Measurements from ENCODE around the gene RAPGEFL1. TPM values are rescaled to one million over a fixed set of nuclear protein-coding genes. Genes with fewer than 3 reads are reported as not detected.

Gene RAPGEFL1
- total RNA-seq, 1 experiment from 2014 or later = 23.6 TPM

DNA sequence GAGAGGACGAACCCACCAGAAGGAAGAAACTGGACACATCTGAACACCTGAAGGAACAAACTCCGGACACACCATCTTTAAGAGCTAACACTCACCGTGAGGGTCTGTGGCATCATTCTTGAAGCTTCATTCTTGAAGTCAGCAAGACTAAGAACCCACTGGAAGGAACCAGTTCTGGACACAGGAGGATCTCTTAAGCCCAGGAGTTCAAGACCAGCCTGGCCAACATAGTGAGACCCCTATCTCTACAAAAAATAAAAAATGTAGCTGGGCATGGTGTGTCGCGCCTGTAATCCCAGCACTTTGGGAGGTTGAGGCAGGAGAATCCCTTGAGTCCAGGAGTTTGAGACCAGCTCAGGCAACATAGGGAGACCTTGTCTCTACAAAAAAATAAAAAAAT, 21.3 kb downstream of the RAPGEFL1 start:
- H3K23ac ChIP-seq (ENCODE audit: insufficient read length, low read depth, low read length) = no peak overlapping the region
- no peak overlapping the region; a peak in 1 of 7 replicates for H3K27ac Mint-ChIP-seq
- H3K27me3 ChIP-seq (ENCODE audit: insufficient read depth, low read length) = no peaks in the 10 kb centered on the region
- no peak overlapping the region for H2BK5ac ChIP-seq (ENCODE audit: insufficient read length, low read length)
- no peak overlapping the region for H4K5ac ChIP-seq (ENCODE audit: insufficient read length, low read depth, low read length)
- H3K27me3 Mint-ChIP-seq (ENCODE audit: low read depth) = peaks cover 7% of the 10 kb centered on the region
- no peak overlapping the region for H2BK120ac ChIP-seq (ENCODE audit: low read depth, low read length, poor library complexity, severe bottlenecking)
- H3K18ac ChIP-seq (ENCODE audit: insufficient read length, low read depth, low read length) = no peak overlapping the region
- no peak overlapping the region for H2BK12ac ChIP-seq (ENCODE audit: insufficient read length, low read depth, low read length)
- no peak overlapping the region for H3K4me3 Mint-ChIP-seq
- no peak overlapping the region for H2AK5ac ChIP-seq (ENCODE audit: insufficient read length, low read length)
- DNase-seq = no peak
- WGBS (ENCODE audit: extremely low coverage, insufficient read length, low lambda C conversion rate) = no CpG with 5 or more reads among the region's 5 CpGs
- no peak overlapping the region for H3K56ac ChIP-seq (ENCODE audit: insufficient read length, low read depth, low read length)
- no peak overlapping the region for H3K27ac ChIP-seq (ENCODE audit: insufficient read length, low read depth, low read length)
- H3T11ph ChIP-seq (ENCODE audit: low read length) = no peak overlapping the region
- no peaks in the 10 kb centered on the region for H4K20me1 ChIP-seq (ENCODE audit: control insufficient read depth, insufficient read depth, insufficient read length)
- H2AFZ ChIP-seq (ENCODE audit: low read length) = no peak overlapping the region
- H3K9ac ChIP-seq (ENCODE audit: extremely low read depth, insufficient read length, low read length) = no peak overlapping the region
- no peak overlapping the region for H4K8ac ChIP-seq (replicated peaks; ENCODE audit: insufficient read length, low read depth, low read length)
- H3K4me1 Mint-ChIP-seq = peaks cover 3 to 14% of the 10 kb centered on the region in 2 experiments
- no peak overlapping the region for H4K91ac ChIP-seq (ENCODE audit: insufficient read length, low read depth, low read length)
- H3K9me3 Mint-ChIP-seq = no peaks in the 10 kb centered on the region
- no peaks in the 10 kb centered on the region for H3K9me3 ChIP-seq (ENCODE audit: control insufficient read depth, low read depth, low read length)
- H2BK15ac ChIP-seq (ENCODE audit: low read depth, low read length) = no peak overlapping the region
- H3K4me2 ChIP-seq (ENCODE audit: insufficient read depth, insufficient read length, low read length) = no peak overlapping the region
- no peak overlapping the region for H3K4ac ChIP-seq (ENCODE audit: low read depth, low read length)
- H2BK20ac ChIP-seq (ENCODE audit: low read depth, low read length, poor library complexity, severe bottlenecking) = no peak overlapping the region
- peaks cover 0 to 5% (median 4%) of the 10 kb centered on the region in 3 experiments; a peak in 5 of 7 replicates for H3K36me3 Mint-ChIP-seq (ENCODE audit: insufficient read depth in 1 of 3, low read depth in 3 of 3)
- no peaks in the 10 kb centered on the region for H3K79me2 ChIP-seq (ENCODE audit: insufficient read depth, low read length)
- no peaks in the 10 kb centered on the region for H3K79me1 ChIP-seq (ENCODE audit: insufficient read depth, low read depth, low read length, poor library complexity, severe bottlenecking)
- TF ChIP-seq, protein P1, sequence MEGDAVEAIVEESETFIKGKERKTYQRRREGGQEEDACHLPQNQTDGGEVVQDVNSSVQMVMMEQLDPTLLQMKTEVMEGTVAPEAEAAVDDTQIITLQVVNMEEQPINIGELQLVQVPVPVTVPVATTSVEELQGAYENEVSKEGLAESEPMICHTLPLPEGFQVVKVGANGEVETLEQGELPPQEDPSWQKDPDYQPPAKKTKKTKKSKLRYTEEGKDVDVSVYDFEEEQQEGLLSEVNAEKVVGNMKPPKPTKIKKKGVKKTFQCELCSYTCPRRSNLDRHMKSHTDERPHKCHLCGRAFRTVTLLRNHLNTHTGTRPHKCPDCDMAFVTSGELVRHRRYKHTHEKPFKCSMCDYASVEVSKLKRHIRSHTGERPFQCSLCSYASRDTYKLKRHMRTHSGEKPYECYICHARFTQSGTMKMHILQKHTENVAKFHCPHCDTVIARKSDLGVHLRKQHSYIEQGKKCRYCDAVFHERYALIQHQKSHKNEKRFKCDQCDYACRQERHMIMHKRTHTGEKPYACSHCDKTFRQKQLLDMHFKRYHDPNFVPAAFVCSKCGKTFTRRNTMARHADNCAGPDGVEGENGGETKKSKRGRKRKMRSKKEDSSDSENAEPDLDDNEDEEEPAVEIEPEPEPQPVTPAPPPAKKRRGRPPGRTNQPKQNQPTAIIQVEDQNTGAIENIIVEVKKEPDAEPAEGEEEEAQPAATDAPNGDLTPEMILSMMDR (conservative IDR thresholded peaks at IDR 0.05) = no peak
- no peaks in the 10 kb centered on the region for H3K23me2 ChIP-seq (ENCODE audit: insufficient read length, low read depth, low read length, poor library complexity, severe bottlenecking)
- no peak overlapping the region for H3K14ac ChIP-seq (ENCODE audit: insufficient read depth, low read length)
- no peaks in the 10 kb centered on the region for H3K4me1 ChIP-seq (ENCODE audit: insufficient read depth, low read length)

All from H9 (cell line).